Loucy (cell line): ENCODE measurements around the gene SLC39A9.

ENCODE experiments used
- H2AFZ ChIP-seq: fragments of 200-600 bp; sonication (generic); 2 replicates; pipeline ENCODE4 v1.6.0; 2016; ENCODE audit warnings: antibody characterized with exemption, mild to moderate bottlenecking, low read length, moderate library complexity
- H3F3A ChIP-seq: fragments of 200-600 bp; 2 replicates; pipeline ENCODE4 v1.6.0; 2016; ENCODE audit warnings: antibody characterized with exemption, low read depth, mild to moderate bottlenecking
- H3K27me3 ChIP-seq: fragments of 200-600 bp; sonication (generic); 2 replicates; pipeline ENCODE4 v1.6.1; 2014; ENCODE audit warnings: low read length, mild to moderate bottlenecking; ENCODE audit not compliant: insufficient read depth, poor library complexity, severe bottlenecking
- H3K36me3 ChIP-seq: fragments of 200-600 bp; sonication (generic); 2 replicates; pipeline ENCODE4 v1.6.1; 2016; ENCODE audit warnings: low read length; ENCODE audit not compliant: insufficient read depth
- H3K4me1 ChIP-seq: fragments of 200-600 bp; sonication (generic); 2 replicates; pipeline ENCODE4 v1.5.1; 2014; ENCODE audit warnings: low read length, mild to moderate bottlenecking; ENCODE audit not compliant: insufficient read depth, poor library complexity, severe bottlenecking
- H3K4me2 ChIP-seq: fragments of 200-600 bp; sonication (generic); 2 replicates; pipeline ENCODE4 v1.6.0; 2014; ENCODE audit warnings: antibody characterized with exemption, low read length, low read depth, mild to moderate bottlenecking; ENCODE audit not compliant: poor library complexity, severe bottlenecking
- H3K4me3 ChIP-seq: fragments of 200-600 bp; sonication (generic); 2 replicates; pipeline ENCODE4 v1.5.1; 2014; ENCODE audit warnings: low read length, mild to moderate bottlenecking, mixed read lengths; ENCODE audit not compliant: poor library complexity, severe bottlenecking
- H3K79me2 ChIP-seq: fragments of 200-600 bp; sonication (generic); 2 replicates; pipeline ENCODE4 v1.6.1; 2014; ENCODE audit warnings: low read length; ENCODE audit not compliant: insufficient read depth
- H3K9ac ChIP-seq: fragments of 200-600 bp; sonication (generic); 2 replicates; pipeline ENCODE4 v1.6.0; 2014; ENCODE audit warnings: mild to moderate bottlenecking, low read depth, low read length, moderate library complexity; ENCODE audit not compliant: poor library complexity, severe bottlenecking
- H3K9me2 ChIP-seq: fragments of 200-600 bp; sonication (generic); replicated peaks from 2 replicates; pipeline ENCODE4 v1.6.1; 2016; ENCODE audit warnings: low read depth, low read length, mixed read lengths
- H3K9me3 ChIP-seq: fragments of 200-600 bp; sonication (generic); 2 replicates; pipeline ENCODE4 v1.6.1; 2014; ENCODE audit warnings: mild to moderate bottlenecking, antibody characterized with exemption, low read length, low read depth; ENCODE audit not compliant: insufficient read depth
- H4K20me1 ChIP-seq: fragments of 200-600 bp; sonication (generic); 2 replicates; pipeline ENCODE4 v1.6.0; 2014; ENCODE audit warnings: antibody characterized with exemption, low read length, mild to moderate bottlenecking; ENCODE audit not compliant: insufficient read depth, poor library complexity, severe bottlenecking
- EZH2phosphoT487 ChIP-seq: fragments of 200-600 bp; IDR thresholded peaks from 2 replicates; pipeline ENCODE4 v1.6.1; 2018; ENCODE audit warnings: antibody characterized with exemption, mild to moderate bottlenecking, moderate library complexity, borderline replicate concordance
- TF ChIP-seq, protein P1 (sequence below): fragments of 200-600 bp; sonication (generic); conservative IDR thresholded peaks from 2 replicates; pipeline ENCODE4 v1.5.1; 2014; ENCODE audit warnings: mild to moderate bottlenecking, antibody characterized with exemption, low read length

SLC39A9 gene

DNA sequence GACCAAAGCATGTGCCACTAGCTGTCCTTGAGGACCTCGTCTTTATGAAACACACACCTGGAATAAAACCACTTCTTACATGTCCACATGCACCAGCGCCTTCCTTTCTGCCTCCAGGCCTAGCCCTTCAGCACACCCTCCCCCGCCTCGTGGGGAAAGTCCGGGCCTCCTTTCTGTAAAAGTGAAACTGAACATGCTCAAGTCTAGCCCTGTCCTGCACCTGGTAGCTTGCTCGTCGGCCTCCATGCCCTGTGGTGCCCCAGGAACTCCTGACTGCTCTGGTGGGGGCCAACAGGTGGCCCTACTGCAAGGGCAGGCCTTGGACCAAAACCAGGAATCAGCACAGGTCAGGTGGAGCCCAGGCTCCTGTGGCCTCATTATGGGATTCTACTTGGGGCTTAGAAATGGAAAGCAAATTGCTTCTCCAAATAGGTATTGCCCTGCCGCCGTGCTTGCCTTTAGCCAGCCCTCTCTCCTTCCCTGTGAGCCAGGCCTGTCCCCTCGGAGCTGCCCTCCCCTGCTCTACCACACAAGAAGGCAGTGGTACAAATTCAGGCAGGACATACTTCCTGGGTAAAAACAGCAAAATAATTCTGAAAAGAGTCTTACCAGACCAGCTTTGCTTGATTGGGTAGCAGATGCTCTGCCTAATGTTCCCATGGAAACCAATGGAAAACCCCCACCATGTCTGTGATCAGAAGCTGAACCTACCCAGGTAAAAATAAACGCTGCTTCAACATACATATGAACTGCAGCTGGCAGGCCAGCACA, 43.9 kb upstream of the SLC39A9 start:
- Histone ChIP-seq H3F3A (no peaks in the 10 kb centered on the region), H3K4me1 (peaks cover 6% of the 10 kb centered on the region), H3K27me3 (no peaks in the 10 kb centered on the region), H2AFZ (no peak overlapping the region), H3K9me2 (no peaks in the 10 kb centered on the region), H3K4me3 (no peak overlapping the region), H3K4me2 (no peak overlapping the region), H3K9me3 (no peaks in the 10 kb centered on the region), H3K36me3 (no peaks in the 10 kb centered on the region), H3K79me2 (no peaks in the 10 kb centered on the region), H4K20me1 (no peaks in the 10 kb centered on the region), H3K9ac (no peak overlapping the region)
- TF ChIP-seq, protein P1, sequence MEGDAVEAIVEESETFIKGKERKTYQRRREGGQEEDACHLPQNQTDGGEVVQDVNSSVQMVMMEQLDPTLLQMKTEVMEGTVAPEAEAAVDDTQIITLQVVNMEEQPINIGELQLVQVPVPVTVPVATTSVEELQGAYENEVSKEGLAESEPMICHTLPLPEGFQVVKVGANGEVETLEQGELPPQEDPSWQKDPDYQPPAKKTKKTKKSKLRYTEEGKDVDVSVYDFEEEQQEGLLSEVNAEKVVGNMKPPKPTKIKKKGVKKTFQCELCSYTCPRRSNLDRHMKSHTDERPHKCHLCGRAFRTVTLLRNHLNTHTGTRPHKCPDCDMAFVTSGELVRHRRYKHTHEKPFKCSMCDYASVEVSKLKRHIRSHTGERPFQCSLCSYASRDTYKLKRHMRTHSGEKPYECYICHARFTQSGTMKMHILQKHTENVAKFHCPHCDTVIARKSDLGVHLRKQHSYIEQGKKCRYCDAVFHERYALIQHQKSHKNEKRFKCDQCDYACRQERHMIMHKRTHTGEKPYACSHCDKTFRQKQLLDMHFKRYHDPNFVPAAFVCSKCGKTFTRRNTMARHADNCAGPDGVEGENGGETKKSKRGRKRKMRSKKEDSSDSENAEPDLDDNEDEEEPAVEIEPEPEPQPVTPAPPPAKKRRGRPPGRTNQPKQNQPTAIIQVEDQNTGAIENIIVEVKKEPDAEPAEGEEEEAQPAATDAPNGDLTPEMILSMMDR = no peak
- TF ChIP-seq EZH2phosphoT487 = no peak

DNA sequence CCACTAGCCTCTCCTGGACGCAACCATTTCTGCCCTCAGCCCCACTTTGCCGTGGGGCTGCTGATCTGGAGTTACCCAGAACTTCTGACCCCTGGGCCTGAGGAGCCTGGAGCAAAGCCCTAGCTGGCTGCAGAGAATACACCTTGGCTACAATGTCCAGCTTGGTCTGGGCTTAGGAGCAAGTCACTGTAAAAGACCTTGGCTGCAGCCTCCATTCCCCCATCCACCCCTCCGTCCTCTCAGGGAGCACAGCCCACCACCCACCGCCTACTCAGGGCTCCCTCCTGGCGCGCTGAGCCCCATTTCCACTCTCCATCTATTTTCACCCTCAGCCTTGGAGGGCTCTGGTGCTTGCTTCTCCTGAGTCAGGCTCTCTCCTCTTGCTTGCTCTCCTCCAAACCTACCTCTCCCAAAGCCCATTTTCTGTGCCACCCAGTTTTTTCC, 43.3 kb upstream of the SLC39A9 start:
- no peak for TF ChIP-seq EZH2phosphoT487
- TF ChIP-seq, protein P1 = no peak
- Histone ChIP-seq H3K9ac (no peak overlapping the region), H3K27me3 (no peaks in the 10 kb centered on the region), H2AFZ (no peak overlapping the region), H3F3A (no peaks in the 10 kb centered on the region), H3K9me2 (no peaks in the 10 kb centered on the region), H3K4me2 (no peak overlapping the region), H3K9me3 (no peaks in the 10 kb centered on the region), H3K4me3 (no peak overlapping the region), H3K4me1 (peaks cover 6% of the 10 kb centered on the region), H3K79me2 (no peaks in the 10 kb centered on the region), H4K20me1 (no peaks in the 10 kb centered on the region), H3K36me3 (no peaks in the 10 kb centered on the region)

DNA sequence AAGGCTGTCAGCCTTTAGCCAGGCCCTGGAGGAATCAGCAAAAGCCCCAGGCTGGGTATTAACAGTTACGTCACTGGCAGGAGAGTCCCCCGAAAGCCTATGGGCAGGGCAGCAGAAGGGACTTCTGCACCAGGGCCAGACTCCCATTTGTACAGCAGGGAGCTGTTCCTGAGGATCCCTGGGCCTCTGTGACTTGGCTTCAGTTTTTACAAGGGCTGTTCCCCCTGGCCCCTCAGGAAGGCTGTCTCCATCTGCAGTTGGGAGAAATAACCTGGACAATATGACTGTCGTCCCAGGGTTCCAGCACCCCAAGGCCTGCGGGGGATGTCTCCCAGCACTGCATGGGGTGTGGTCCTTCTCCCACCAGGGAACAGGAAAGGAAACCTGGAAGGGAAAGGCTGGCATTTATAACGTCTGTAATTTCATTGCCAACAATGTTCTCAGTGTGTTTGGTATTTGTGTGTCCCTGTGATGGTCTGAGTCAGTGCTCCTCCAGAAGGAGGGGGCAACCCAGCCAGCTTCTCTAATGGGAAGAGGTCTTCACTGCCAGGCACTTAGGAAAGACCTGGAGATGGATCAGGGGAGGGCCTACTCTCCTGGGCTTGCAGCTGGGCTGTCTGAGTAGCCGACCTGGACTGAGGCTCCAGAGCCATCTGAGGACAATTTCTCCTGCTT, 42.7 kb upstream of the SLC39A9 start:
- Histone ChIP-seq H3K4me3 (no peak overlapping the region), H3K9me3 (no peaks in the 10 kb centered on the region), H3K4me1 (peaks cover 8% of the 10 kb centered on the region), H3K9ac (no peak overlapping the region), H3F3A (no peaks in the 10 kb centered on the region), H2AFZ (no peak overlapping the region), H4K20me1 (no peaks in the 10 kb centered on the region), H3K27me3 (no peaks in the 10 kb centered on the region), H3K9me2 (no peaks in the 10 kb centered on the region), H3K4me2 (no peak overlapping the region), H3K79me2 (no peaks in the 10 kb centered on the region), H3K36me3 (no peaks in the 10 kb centered on the region)
- TF ChIP-seq, protein P1 = no peak
- TF ChIP-seq EZH2phosphoT487 = no peak
